Type B pancreatic cell (in vitro differentiated cells): ENCODE results near the gene DMTF1. TPM values are rescaled to one million over a fixed set of nuclear protein-coding genes. Genes with fewer than 3 reads are reported as not detected.

Experiments
- DNase-seq: peaks from one replicate; pipeline ENCODE4 v3.0.0; 2021; ENCODE audit warnings: mixed read lengths; ENCODE audit not compliant: unreplicated experiment; ENCODE audit errors: extremely low spot score
- H3K27ac Mint-ChIP-seq: 2 replicates; pipeline ENCODE4 v1.8.0; 2021; ENCODE audit warnings: mild to moderate bottlenecking, mixed read lengths
- H3K27me3 Mint-ChIP-seq: 2 replicates; pipeline ENCODE4 v1.8.0; 2021; ENCODE audit warnings: mixed read lengths
- H3K36me3 Mint-ChIP-seq: 2 replicates; pipeline ENCODE4 v1.8.0; 2021; ENCODE audit warnings: mixed read lengths
- H3K4me1 Mint-ChIP-seq: one replicate; pipeline ENCODE4 v1.8.0; 2021; ENCODE audit warnings: mixed read lengths; ENCODE audit not compliant: unreplicated experiment
- H3K4me3 Mint-ChIP-seq: 2 replicates; pipeline ENCODE4 v1.8.0; 2021; ENCODE audit warnings: mild to moderate bottlenecking, mixed read lengths
- H3K9me3 Mint-ChIP-seq: 2 replicates; pipeline ENCODE4 v1.8.0; 2021; ENCODE audit warnings: mixed read lengths
- total RNA-seq: library from RNA; stranded (reverse); gene quantifications from 2 replicates; pipeline ENCODE4 v1.2.1, GENCODE V29; 2021; ENCODE audit warnings: low replicate concordance
- TF ChIP-seq, protein P1 (sequence below): fragments of 200-600 bp; sonication (generic); conservative IDR thresholded peaks from 2 replicates; pipeline ENCODE4 v1.5.0; 2021; ENCODE audit warnings: antibody characterized with exemption, mild to moderate bottlenecking

Gene DMTF1
- total RNA-seq, 1 donor from 2014 or later = 103 TPM

DNA sequence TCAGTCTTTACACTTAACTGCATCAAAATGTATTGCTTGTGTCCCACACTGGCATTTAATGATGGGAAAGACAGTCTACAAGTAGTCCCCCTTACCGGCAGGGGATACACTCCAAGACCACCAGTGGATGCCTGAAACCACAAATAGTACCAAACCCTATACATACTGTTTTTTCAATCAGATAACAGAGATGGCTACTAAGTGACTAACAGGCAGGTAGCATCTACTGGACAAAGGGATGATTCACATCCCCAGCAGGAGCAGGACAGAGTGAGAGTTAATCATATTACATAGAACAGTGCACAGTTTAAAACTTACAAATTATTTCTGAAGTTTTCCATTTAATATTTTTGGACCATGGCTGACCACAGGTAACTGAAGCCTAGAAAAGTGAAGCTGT is 54.1 kb downstream of the DMTF1 start:
- no peaks in the 10 kb centered on the region for H3K4me1 Mint-ChIP-seq
- no peak overlapping the region for H3K4me3 Mint-ChIP-seq
- TF ChIP-seq, protein P1, sequence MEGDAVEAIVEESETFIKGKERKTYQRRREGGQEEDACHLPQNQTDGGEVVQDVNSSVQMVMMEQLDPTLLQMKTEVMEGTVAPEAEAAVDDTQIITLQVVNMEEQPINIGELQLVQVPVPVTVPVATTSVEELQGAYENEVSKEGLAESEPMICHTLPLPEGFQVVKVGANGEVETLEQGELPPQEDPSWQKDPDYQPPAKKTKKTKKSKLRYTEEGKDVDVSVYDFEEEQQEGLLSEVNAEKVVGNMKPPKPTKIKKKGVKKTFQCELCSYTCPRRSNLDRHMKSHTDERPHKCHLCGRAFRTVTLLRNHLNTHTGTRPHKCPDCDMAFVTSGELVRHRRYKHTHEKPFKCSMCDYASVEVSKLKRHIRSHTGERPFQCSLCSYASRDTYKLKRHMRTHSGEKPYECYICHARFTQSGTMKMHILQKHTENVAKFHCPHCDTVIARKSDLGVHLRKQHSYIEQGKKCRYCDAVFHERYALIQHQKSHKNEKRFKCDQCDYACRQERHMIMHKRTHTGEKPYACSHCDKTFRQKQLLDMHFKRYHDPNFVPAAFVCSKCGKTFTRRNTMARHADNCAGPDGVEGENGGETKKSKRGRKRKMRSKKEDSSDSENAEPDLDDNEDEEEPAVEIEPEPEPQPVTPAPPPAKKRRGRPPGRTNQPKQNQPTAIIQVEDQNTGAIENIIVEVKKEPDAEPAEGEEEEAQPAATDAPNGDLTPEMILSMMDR = no peak
- H3K9me3 Mint-ChIP-seq = peaks cover 22% of the 10 kb centered on the region
- peaks cover 61% of the 10 kb centered on the region for H3K36me3 Mint-ChIP-seq
- no peak for DNase-seq
- H3K27ac Mint-ChIP-seq = no peak overlapping the region
- H3K27me3 Mint-ChIP-seq = no peaks in the 10 kb centered on the region

DNA sequence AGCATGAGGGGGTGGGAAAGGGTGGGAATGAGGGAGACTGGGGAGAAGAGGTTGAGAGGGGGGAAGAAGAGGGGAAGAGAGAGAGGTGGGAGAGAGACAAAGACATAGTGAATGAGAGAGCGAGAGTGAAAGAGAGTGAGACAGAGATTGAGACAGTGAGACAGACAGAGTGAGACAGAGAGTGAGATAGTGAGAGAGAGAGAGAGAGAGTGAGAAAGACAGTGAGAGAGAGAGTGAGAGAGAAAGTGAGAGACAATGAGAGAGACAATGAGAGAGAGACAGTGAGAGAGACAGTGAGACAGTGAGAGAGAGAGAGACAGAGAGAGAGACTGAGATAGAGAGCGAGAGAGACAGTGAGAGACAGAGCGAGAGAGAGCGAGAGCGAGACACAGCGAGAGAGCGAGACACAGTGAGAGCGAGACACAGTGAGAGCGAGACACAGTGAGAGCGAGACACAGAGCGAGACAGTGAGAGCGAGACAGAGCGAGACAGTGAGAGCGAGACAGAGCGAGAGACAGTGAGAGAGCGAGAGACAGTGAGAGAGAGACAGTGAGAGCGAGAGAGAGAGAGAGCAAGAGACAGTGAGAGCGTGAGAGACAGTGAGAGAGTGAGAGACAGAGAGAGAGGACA is 57.2 kb downstream of the DMTF1 start:
- Mint-ChIP-seq H3K4me1 (peaks cover 4% of the 10 kb centered on the region), H3K36me3 (peaks cover 39% of the 10 kb centered on the region), H3K4me3 (no peak overlapping the region), H3K27ac (no peak overlapping the region), H3K27me3 (no peaks in the 10 kb centered on the region), H3K9me3 (peaks cover 9% of the 10 kb centered on the region)
- TF ChIP-seq, protein P1 = no peak
- no peak for DNase-seq

DNA sequence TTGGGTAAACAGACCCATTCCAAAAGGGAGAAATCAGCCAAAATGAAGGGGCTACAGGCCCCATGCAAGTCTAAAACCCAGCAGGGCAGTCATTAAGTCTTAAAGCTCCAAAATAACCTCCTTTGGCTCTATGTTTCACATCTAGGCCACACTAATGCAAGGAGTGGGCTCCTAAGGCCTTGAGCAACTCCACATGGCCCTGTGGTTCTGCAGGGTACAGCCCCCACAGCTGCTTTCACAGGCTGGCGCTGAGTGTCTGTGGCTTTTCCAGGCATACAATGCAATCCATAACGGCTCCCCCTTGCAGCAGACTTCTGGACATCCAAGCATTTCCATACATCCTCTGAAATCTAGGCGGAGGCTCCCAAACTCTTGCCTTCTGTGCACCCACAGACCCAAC is 58.3 kb downstream of the DMTF1 start:
- no peak overlapping the region for H3K4me3 Mint-ChIP-seq
- peaks cover 36% of the 10 kb centered on the region for H3K36me3 Mint-ChIP-seq
- H3K4me1 Mint-ChIP-seq = peaks cover 4% of the 10 kb centered on the region
- no peaks in the 10 kb centered on the region for H3K27me3 Mint-ChIP-seq
- H3K9me3 Mint-ChIP-seq = peaks cover 6% of the 10 kb centered on the region
- TF ChIP-seq, protein P1 = no peak
- H3K27ac Mint-ChIP-seq = no peak overlapping the region
- DNase-seq = no peak

DNA sequence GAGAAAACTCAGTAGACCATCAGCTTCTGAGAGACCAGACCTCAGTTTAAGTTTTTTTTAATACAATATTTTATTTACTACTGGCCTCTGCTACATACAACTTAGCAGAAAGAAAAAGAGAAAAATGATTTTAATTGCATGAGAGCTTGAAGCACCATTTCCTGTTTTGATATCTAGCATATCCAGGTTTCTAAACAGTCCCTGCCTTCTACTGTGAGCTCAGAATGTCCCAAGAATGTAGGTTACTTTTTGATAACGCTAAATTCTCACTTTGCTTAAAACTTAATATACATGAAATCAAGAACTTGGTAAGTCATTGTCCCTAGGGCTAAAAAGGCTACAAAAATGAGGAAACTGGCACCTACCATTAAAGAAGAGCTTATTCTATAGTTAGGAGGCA is 60.2 kb downstream of the DMTF1 start:
- Mint-ChIP-seq H3K4me1 (peaks cover 4% of the 10 kb centered on the region), H3K9me3 (no peaks in the 10 kb centered on the region), H3K27me3 (no peaks in the 10 kb centered on the region), H3K36me3 (peaks cover 30% of the 10 kb centered on the region), H3K27ac (no peak overlapping the region), H3K4me3 (no peak overlapping the region)
- TF ChIP-seq, protein P1 = no peak
- no peak for DNase-seq

DNA sequence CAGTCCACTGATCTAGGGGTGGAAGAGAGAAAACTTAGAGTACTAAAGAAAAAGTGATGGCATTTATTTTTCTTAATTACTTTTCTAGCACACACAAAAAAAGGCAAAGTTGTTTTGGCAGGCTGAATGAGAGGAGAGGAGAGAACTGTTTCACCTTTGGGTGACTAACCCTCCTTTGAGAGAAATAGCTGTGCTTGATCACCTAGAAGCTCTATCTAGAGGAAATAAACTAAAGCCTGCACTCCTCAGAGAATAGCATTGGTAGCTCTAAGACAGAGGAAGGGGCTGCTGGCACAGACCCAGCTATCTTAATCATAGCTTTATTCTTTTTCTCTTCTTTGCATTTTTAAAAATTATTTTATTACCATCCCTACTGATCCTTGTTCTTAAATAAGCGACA is 61.0 kb downstream of the DMTF1 start:
- H3K4me1 Mint-ChIP-seq = peaks cover 10% of the 10 kb centered on the region

More for the DNA sequence above, 61.0 kb downstream of the DMTF1 start:
- peaks cover 23% of the 10 kb centered on the region for H3K36me3 Mint-ChIP-seq
- DNase-seq = no peak
- no peaks in the 10 kb centered on the region for H3K27me3 Mint-ChIP-seq
- H3K27ac Mint-ChIP-seq = no peak overlapping the region
- TF ChIP-seq, protein P1 = no peak
- no peak overlapping the region for H3K4me3 Mint-ChIP-seq
- H3K9me3 Mint-ChIP-seq = no peaks in the 10 kb centered on the region
